Stimulated activated effector memory CD8-positive, alpha-beta T cell treated with anti-CD3 and anti-CD28 coated beads, Interleukin-12 subunit alpha, Interleukin-12 subunit beta, amount 100 ng/mL, for 72 hours (primary cell): ENCODE results near the gene ZBED1.
"Not testable (repeated sequence)": the region's sequence is repeated elsewhere in the genome, so short reads cannot be mapped to it uniquely, and the experiment has no call there.

Experiments
- ATAC-seq: fragments of 150-1000 bp; cut with Tn5 transposase; 2 replicates; pipeline ENCODE4 v1.10.0; 2021
- DNase-seq, 2 donors: peaks; one replicate each; pipeline ENCODE4 v3.0.0; 2021 to 2022; ENCODE audit warnings: low spot score in 2 of 2
- H3K27ac Mint-ChIP-seq: one replicate; pipeline ENCODE4 v1.8.0; 2022; ENCODE audit warnings: mild to moderate bottlenecking, mixed read lengths
- H3K36me3 Mint-ChIP-seq: one replicate; pipeline ENCODE4 v1.8.0; 2022; ENCODE audit warnings: mild to moderate bottlenecking, mixed read lengths
- H3K4me1 Mint-ChIP-seq: one replicate; pipeline ENCODE4 v1.8.0; 2022; ENCODE audit warnings: mixed read lengths
- H3K4me3 Mint-ChIP-seq: one replicate; pipeline ENCODE4 v1.8.0; 2022; ENCODE audit warnings: mild to moderate bottlenecking, mixed read lengths
- H3K9me3 Mint-ChIP-seq: one replicate; pipeline ENCODE4 v1.8.0; 2022; ENCODE audit warnings: mixed read lengths

ZBED1 gene

GRCh38 chrX:2533424-2533823 lies 32.6 kb upstream of the ZBED1 start:
- no peak for ATAC-seq
- DNase-seq = no peak
- Mint-ChIP-seq H3K27ac (no peak overlapping the region), H3K9me3 (no peaks in the 10 kb centered on the region), H3K4me1 (no peaks in the 10 kb centered on the region), H3K4me3 (no peak overlapping the region), H3K36me3 (no peaks in the 10 kb centered on the region)

GRCh38 chrX:2526390-2526789 lies 25.6 kb upstream of the ZBED1 start:
- no peak overlapping the region for H3K4me3 Mint-ChIP-seq
- H3K27ac Mint-ChIP-seq = no peak overlapping the region
- no peaks in the 10 kb centered on the region for H3K9me3 Mint-ChIP-seq
- no peaks in the 10 kb centered on the region for H3K36me3 Mint-ChIP-seq
- no peak for DNase-seq
- no peaks in the 10 kb centered on the region for H3K4me1 Mint-ChIP-seq
- no peak for ATAC-seq

- Mint-ChIP-seq H3K27ac (no peak overlapping the region), H3K4me1 (no peaks in the 10 kb centered on the region), H3K4me3 (no peak overlapping the region), H3K36me3 (no peaks in the 10 kb centered on the region), H3K9me3 (no peaks in the 10 kb centered on the region)
- ATAC-seq (no peak), DNase-seq (no peak)
Measured at GRCh38 chrX:2523911-2524310, 23.1 kb upstream of the ZBED1 start.

GRCh38 chrX:2521927-2522386 lies 21.2 kb upstream of the ZBED1 start:
- Mint-ChIP-seq H3K9me3 (no peaks in the 10 kb centered on the region), H3K4me1 (peaks cover 4% of the 10 kb centered on the region), H3K27ac (no peak overlapping the region), H3K4me3 (no peak overlapping the region), H3K36me3 (no peaks in the 10 kb centered on the region)
- no peak for ATAC-seq
- no peak for DNase-seq

DNA sequence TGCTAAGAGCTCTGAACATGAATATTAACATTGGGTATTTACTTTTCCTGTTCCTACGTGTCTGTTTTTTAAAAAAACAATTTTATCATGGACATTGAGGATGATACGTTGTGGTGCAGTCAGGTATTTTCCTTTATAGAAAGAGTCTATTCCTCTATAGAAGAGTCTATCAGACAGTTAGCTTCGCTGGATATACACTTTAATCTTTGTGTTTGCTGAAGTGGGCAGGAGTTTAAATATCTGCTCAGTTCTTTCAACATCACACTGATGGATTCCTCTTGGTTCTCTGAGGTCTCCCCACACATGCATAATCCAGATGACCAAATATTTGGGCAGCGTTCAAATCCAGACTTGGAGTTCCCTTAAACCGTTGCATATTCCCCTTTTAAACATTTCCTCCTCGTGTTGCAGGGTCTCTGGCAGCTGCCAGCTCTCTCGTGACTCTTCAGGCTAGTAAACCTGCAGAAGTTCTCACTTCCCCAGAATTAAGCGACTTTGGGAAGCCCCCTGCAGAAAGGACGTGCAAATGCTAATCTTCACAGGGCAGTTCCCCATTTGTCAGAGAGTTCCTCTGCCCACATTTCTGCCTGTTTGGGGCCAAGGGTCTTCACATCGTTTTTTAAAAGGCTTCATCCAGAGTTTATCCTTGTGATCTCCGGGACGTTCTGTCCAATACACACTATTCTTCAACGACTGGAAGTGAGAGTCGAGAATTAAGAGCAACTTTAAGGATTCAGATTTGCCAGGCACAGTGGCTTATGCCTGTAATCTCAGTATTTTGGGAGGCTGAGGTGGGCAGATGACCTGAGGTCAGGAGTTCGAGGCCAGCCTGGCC lies 20.5 kb upstream of the ZBED1 start:
- Mint-ChIP-seq H3K4me1 (peaks cover 4% of the 10 kb centered on the region), H3K27ac (no peak overlapping the region), H3K4me3 (no peak overlapping the region), H3K36me3 (no peaks in the 10 kb centered on the region), H3K9me3 (no peaks in the 10 kb centered on the region)
- no peak for DNase-seq
- ATAC-seq = no peak

DNA sequence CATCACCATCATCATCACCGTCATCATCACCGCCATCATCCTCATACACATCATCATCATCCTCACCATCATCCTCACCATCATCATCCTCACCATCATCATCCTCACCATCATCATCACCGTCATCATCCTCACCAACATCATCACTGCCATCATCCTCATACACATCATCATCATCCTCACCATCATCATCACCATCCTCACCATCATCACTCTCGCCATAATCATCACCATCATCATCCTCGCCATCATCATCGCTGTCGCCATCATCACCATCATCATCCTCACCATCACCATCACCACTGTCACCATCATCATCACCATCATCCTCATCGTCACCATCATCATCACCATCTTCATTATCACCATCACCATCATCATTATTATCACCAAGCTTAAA lies 19.8 kb upstream of the ZBED1 start:
- Mint-ChIP-seq H3K9me3 (no peaks in the 10 kb centered on the region), H3K4me3 (no peak overlapping the region), H3K27ac (no peak overlapping the region), H3K4me1 (peaks cover 4% of the 10 kb centered on the region), H3K36me3 (no peaks in the 10 kb centered on the region)
- no peak for ATAC-seq
- no peak for DNase-seq

- not testable (repeated sequence) for H3K9me3 Mint-ChIP-seq, ATAC-seq, DNase-seq, H3K36me3 Mint-ChIP-seq, H3K4me1 Mint-ChIP-seq, H3K27ac Mint-ChIP-seq, H3K4me3 Mint-ChIP-seq
Measured at GRCh38 chrX:2519638-2520037, 18.9 kb upstream of the ZBED1 start.

- no peaks in the 10 kb centered on the region for H3K9me3 Mint-ChIP-seq
- no peak overlapping the region for H3K27ac Mint-ChIP-seq
- no peaks in the 10 kb centered on the region for H3K36me3 Mint-ChIP-seq
- H3K4me1 Mint-ChIP-seq = peaks cover 4% of the 10 kb centered on the region
- H3K4me3 Mint-ChIP-seq = no peak overlapping the region
- DNase-seq (no peak), ATAC-seq (no peak)
Measured at GRCh38 chrX:2517055-2517454, 16.3 kb upstream of the ZBED1 start.

DNA sequence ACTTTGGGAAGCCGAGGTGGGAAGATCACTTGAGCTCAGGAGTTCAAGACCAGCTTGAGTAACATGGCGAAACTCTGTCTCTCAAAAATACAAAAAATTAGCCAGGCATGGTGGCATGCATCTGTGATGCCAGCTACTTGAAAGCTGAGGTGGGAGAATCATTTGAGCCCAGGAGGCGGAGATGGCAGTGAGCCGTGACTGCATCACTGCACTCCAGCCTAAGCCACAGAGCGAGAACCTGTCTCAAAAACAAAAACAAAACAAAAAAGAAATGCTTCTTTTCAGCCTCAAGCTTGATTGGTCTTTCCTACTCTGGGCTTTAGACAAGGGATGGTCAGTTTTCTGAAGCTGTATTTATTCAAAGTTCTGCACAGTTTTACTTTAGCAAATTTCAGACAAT lies 15.8 kb upstream of the ZBED1 start:
- Mint-ChIP-seq H3K9me3 (no peaks in the 10 kb centered on the region), H3K4me1 (peaks cover 4% of the 10 kb centered on the region)
- no peak for ATAC-seq

GRCh38 chrX:2514131-2514530 lies 13.4 kb upstream of the ZBED1 start:
- no peaks in the 10 kb centered on the region for H3K9me3 Mint-ChIP-seq
- H3K27ac Mint-ChIP-seq = no peak overlapping the region
- DNase-seq = no peak
- H3K4me1 Mint-ChIP-seq = peaks cover 4% of the 10 kb centered on the region
- ATAC-seq = no peak
- no peaks in the 10 kb centered on the region for H3K36me3 Mint-ChIP-seq
- H3K4me3 Mint-ChIP-seq = no peak overlapping the region

More for the DNA sequence above, 15.8 kb upstream of the ZBED1 start:
- no peak for DNase-seq
- H3K27ac Mint-ChIP-seq = no peak overlapping the region
- no peak overlapping the region for H3K4me3 Mint-ChIP-seq
- no peaks in the 10 kb centered on the region for H3K36me3 Mint-ChIP-seq

- H3K27ac Mint-ChIP-seq = no peak overlapping the region
- H3K36me3 Mint-ChIP-seq = no peaks in the 10 kb centered on the region
- DNase-seq = no peak
- peaks cover 4% of the 10 kb centered on the region for H3K4me1 Mint-ChIP-seq
- no peak for ATAC-seq
- H3K4me3 Mint-ChIP-seq = no peak overlapping the region
- H3K9me3 Mint-ChIP-seq = no peaks in the 10 kb centered on the region
Measured at GRCh38 chrX:2513121-2513664, 12.4 kb upstream of the ZBED1 start.

- no peak overlapping the region for H3K4me3 Mint-ChIP-seq
- no peaks in the 10 kb centered on the region for H3K9me3 Mint-ChIP-seq
- no peak overlapping the region for H3K27ac Mint-ChIP-seq
Measured at GRCh38 chrX:2512501-2512900, 11.7 kb upstream of the ZBED1 start.

DNA sequence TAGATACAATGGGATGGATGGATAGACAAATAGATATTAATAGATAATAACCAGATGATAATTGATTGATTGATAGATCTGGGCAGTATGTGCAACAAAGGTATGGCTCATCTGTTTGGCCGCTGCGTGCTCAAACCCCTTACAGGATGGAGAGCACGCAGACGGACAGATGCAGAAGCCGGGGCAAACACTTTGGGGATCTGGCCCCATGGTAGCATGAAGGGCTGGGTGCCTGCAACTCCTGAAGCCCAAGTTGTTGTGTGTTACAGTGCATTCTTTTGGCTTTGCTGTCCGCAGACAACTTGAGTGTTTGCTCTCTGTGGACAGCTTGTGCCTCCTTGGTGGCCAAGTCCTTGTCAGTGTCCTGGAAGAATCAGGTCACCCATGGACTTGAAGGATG lies 10.6 kb upstream of the ZBED1 start:
- H3K4me3 Mint-ChIP-seq = no peak overlapping the region
- H3K27ac Mint-ChIP-seq = peak overlapping the region; percentile 20
- ATAC-seq (no peak), DNase-seq (no peak)
- no peaks in the 10 kb centered on the region for H3K4me1 Mint-ChIP-seq
- no peaks in the 10 kb centered on the region for H3K9me3 Mint-ChIP-seq
- no peaks in the 10 kb centered on the region for H3K36me3 Mint-ChIP-seq

More at GRCh38 chrX:2512501-2512900, 11.7 kb upstream of the ZBED1 start:
- Mint-ChIP-seq H3K36me3 (no peaks in the 10 kb centered on the region), H3K4me1 (no peaks in the 10 kb centered on the region)
- no peak for DNase-seq
- ATAC-seq = no peak

DNA sequence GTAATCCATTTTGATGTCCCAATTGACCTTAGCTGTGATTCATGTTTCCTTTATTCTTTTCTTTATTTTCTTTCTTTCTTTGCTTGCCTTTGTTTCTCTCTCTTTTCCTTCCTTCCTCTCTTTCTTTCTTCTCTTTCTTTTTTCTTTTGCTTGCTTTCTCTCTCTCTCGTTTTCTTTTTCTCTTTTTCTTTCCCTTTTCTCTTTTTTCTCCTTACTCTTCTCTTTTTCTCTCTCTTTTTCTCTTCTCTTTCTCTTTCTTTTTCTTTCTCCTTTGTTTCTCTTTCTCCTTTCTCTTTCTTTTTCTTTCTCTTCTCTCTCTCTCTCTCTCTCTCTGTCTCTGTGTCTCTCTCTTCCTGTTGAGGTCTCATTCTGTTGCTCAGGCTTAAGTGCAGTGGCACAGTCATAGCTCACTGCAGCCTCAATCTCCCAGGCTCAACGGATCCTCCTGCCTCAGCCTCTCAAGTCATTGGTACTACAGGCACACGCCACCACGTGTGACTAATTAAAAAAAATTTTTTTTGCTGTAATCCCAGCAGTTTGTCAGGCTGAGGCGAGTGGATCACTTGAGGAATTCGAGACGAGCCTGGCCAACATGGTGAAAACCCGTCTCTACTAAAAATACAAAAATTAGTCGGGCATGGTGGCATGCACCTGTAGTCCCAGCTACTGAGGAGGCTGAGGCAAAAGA lies 8.0 kb upstream of the ZBED1 start:
- H3K4me1 Mint-ChIP-seq = no peaks in the 10 kb centered on the region
- H3K9me3 Mint-ChIP-seq = no peaks in the 10 kb centered on the region
- H3K27ac Mint-ChIP-seq = no peak overlapping the region
- no peak for DNase-seq
- no peak overlapping the region for H3K4me3 Mint-ChIP-seq
- ATAC-seq = no peak
- no peaks in the 10 kb centered on the region for H3K36me3 Mint-ChIP-seq

DNA sequence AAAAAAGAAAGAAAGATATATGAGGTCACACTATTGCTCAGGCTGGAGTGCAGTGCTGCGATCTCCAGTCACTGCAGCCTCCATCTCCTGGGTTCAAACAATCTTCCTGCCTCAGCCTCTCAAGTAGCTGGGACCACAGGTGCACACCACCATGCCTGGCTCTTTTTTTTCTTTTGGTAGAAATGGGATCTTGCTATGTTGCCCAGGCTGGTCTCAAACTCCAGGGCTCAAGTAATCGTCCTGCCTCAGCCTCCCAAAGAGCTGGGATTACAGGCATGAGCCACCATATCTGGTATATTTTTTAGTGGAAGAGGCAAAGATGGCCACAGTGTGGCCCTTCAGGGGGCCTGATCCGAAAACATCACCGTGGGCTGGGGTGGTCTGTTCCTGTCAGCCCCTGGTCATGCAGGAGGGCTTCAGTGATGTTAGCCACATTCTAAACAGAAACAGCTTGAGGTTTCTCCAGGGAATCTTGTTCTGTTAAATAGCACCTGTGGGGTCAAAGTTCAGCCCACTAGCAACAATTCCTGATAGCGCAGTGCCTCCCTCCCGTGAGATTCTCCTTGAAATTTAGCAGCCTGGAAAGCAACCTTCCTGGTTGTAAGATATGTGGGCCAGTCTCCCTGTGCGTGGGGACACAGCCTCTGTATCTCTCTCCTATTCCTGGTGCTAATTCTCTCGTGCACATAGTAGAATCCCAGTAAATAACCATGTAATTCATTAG lies 7.3 kb upstream of the ZBED1 start:
- Mint-ChIP-seq H3K4me1 (no peaks in the 10 kb centered on the region), H3K9me3 (no peaks in the 10 kb centered on the region), H3K4me3 (no peak overlapping the region), H3K27ac (no peak overlapping the region), H3K36me3 (no peaks in the 10 kb centered on the region)
- DNase-seq (no peak), ATAC-seq (no peak)
